GM21529 (cell line): Measurements from ENCODE around the gene SUCLG2.

Experiments used
- ATAC-seq: cut with Tn5 transposase; IDR thresholded peaks from one replicate; pipeline ENCODE4 v1.9.1; 2021; ENCODE audit not compliant: unreplicated experiment

Gene SUCLG2, protein sequence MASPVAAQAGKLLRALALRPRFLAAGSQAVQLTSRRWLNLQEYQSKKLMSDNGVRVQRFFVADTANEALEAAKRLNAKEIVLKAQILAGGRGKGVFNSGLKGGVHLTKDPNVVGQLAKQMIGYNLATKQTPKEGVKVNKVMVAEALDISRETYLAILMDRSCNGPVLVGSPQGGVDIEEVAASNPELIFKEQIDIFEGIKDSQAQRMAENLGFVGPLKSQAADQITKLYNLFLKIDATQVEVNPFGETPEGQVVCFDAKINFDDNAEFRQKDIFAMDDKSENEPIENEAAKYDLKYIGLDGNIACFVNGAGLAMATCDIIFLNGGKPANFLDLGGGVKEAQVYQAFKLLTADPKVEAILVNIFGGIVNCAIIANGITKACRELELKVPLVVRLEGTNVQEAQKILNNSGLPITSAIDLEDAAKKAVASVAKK

DNA sequence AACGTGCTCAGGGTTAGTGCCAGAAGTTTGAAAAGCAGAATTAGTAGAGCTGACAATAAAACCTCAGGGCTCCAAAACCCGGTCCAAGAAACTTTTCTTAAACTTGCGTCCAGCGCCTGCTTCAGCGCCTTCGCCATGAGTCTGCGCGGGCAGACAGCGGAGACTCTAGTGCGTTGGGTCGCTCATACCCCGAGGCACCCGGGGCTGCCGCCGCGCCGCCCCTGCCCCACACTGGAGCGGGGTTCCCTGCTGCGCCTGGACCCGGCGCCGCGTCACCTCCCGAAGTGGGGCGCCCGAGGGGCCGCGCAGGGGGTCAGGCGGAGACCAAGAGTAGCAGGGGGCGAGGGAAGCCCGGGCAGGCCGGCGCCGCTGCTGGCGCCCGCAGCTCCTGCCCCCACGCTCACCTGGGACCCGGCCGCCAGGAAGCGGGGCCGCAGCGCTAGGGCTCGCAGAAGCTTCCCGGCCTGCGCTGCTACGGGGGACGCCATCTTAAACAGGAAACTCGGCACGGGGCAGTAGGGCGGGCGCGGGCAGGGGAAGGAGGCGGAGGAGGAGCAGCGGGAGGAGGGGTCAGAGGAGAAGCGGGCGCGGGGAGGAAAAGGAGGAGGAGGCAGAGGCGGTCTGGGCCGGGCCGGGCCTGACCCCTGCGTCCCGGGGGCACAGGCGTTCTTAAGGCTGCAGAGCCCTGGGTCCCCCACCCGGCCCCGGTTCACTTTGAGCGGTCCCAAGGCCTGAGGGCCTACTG, at the start of gene SUCLG2:
TSS of gene SUCLG2 (minus strand) at position 514 of the 745 bp plus-strand sequence. CDS start at position 488, 26 bp downstream.
- peak; percentile 68 for ATAC-seq

DNA sequence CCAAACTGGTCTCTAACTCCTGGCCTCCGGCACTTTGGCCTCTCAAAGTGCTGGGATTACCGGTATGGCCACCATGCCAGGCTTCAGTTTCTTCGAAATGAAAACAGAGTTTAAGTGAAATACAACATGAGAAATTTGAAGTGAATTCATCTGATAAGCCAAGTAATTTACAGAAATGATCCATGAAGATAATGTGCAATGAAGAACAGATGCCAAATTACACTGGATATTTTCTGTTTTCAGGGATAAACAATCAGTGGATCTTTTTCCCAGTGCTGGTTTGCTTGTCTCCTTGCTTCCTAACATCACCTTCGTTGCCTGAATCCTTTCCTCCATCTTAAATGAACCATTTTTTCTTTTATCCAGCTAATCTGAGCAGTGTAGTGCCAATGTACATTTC, 46.2 kb upstream of the SUCLG2 start:
- ATAC-seq = no peak

DNA sequence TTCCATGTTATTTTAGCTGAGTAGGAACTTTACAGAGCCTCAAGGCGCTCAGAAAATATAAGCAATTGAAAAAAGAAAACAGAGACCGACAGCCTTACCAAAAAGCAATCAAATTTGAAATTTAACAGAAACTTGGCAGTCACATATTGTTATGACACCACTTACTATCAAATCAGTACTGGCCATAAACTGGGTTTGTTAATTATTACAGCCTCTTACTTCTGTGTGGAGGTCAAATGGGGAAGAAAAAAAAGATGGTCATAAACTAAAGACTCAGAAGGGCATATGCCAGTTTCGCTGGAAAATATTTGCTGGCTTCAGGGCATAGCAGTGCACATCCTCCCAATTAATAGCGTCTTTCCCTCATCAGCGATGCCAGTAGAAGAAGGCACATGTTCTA, 45.5 kb upstream of the SUCLG2 start:
- ATAC-seq = no peak

DNA sequence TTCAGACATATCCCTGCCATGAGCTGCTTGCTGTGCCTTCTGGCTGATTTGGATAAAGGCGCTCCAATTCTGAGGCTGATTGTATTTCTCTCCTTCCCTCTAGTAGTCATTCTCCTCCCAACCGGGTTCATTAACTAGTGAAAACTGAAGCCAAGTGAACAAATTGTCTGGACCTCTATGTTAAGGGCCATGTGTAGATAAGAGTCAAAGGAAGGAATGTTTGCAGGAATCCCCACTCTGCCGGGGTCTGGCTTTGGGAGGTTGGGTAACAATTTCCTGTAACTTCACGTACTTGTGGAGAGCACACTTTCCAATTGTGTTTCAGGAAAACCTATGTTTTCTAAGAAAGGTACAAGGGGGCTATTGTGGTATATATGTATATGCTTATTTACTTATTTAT, 38.2 kb upstream of the SUCLG2 start:
- no peak for ATAC-seq

DNA sequence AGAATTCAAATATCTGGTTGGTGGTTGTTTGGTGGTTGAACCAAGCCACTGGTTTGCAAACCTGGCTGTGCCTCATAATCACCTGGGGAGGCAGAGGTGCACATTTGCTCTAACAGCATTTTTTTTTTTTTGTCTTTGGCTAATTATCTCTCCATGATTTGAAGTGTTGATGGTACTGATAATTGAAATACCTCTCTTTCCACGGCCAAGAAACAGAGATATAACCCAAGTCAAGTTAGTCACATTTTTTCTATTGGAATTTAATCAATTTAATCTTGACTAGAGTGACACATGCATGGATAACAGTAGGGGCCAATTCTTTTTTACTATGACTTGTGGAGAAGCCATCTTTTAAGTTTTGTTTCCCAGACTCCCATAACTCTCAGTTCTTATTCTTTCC, 37.5 kb upstream of the SUCLG2 start:
- no peak for ATAC-seq

DNA sequence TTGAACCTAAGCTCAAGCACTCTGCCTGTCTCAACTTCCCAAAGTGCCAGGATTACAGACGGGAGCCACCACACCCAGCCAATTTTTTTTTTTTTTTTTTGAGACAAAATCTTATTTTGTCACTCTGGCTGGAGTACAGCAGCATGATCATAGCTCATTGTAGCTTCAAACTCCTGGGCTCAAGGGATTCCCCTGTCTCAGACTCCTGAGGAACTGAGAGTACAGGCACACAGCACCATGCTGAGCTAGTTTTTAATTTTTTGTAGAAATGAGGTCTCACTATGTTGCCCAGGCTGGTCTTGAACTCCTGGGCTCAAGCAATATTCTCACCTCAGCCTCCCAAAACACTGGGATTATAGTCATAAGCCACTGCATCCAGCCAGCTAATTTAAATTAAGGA, 36.8 kb upstream of the SUCLG2 start:
- peak; percentile 57 for ATAC-seq

DNA sequence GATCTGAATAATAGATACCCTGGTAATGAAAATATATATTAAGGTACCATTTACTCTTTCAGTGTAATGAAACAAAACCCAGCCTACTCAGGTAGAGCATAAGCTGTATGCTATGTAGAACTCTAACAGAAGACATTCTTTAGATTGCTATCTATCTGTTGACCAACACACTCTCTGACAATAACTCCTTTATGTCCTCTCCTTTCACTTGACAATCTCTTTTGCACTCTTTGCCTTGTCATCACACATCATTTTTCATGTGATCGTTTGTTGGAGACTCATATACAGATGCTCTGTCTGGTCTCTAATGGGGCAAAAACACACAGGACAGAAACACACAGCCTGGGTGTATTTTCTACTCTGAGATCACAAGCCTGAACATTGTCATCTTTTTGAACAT, 35.4 kb upstream of the SUCLG2 start:
- ATAC-seq = no peak

DNA sequence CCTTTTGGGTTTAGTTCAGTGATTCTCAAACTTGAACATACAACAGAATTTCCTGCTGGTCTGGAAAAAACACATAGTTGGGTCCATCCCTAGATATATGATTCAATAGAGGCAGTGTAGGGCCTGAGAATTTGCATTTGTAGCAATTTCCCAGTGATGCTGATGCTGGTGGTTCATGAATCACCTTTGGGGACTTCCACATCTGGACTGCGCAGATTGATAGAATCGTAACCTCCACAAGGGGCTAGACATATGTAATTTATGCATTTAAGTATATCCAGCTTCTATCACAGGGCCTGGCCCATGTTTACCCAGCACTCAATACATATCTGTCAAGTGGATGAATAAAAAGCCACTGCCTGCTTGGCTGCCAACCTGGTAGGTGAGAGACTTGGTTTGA, 33.8 kb upstream of the SUCLG2 start:
- no peak for ATAC-seq

DNA sequence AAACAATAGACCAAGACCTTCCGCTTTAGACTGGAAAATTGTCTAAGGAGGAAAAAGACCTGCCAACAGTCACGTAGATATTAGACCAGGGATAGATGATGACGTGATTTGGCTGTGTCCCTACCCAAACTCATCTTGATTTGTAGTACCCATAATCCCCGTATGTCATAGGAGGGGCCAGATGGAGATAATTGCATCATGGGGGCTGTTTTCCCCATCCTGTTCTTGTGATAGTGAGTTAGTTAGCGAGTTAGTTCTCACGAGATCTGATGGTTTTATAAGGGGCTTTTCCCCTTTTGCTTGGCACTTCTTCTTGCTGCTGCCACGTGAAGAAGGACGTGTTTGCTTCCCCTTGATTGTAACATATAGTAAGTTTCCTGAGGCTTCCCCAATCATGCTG, 31.7 kb upstream of the SUCLG2 start:
- no peak for ATAC-seq

DNA sequence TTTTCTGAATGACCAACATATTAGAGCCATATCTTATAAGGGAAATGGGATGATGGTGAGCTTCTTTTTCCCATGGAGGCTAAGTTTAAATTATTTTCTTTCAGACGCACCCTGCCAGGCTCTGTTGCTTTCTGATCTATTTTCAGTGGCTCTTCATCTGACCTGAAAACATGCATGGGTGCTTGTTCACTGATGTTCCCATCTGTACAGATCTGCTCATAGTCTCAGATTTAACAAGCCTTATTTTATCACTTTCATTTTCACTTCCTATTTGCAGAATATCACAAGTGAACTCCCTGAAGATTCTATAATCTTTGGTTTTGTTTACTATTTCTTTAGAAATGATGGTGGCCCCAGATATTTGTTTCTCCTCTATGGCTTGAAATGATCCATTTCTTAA, 31.1 kb upstream of the SUCLG2 start:
- ATAC-seq = peak; percentile 99

DNA sequence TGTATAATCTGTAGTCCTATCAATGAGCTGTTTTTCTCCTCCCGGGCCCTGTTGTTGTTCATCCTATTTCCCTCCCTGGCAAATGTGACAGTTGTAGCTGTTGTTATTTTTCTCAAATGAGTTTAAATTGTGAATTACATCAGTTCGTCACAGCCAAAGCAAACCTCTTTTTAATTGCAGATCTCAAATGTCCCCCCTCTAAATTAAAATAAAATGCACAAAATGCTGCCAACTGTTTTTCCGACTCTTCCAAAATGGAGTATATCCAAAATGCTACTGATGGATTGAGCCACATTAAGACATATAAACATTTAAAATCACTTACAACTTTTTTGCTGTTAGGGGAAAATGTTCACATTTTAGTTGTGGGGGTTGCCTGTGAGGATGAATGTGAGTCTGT, 29.8 kb upstream of the SUCLG2 start:
- no peak for ATAC-seq

DNA sequence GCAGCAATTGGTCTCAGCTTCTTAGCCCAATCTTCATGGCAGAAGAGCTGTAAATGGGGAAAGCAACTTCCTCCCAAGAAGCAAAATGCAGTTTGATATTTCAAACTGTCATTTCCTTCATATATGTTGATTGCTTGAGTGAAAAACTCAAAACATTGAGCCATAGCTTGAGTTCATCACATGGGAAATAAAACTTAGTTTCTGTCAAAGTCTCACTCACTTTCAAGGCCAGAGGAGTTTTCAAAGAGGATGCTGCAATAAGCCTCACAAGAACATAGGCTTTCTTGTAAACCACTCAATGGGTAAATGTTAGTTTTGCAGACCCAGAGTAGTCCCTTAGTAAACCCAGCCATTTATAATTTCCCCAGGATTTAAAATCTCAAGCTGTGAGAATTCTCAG, 29.1 kb upstream of the SUCLG2 start:
- no peak for ATAC-seq

DNA sequence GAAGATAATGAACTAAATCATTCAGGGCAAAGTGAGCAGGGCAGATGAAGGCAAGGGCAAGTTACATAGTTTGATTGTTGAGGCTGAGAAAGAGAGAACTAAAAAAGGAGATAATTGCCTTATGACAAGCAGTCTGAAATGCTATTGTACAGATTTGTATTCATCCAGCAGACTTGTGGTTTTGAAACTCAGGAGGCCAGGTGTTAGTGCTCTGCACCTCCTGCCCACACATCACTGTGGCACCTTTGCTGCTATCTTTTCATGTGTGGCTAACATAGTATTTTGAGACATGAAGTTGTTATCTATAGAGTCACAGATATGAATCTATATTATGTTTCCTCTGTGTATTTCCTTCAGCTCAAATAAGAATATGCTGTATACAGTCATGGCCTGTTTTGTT, 24.3 kb upstream of the SUCLG2 start:
- peak; percentile 78 for ATAC-seq

DNA sequence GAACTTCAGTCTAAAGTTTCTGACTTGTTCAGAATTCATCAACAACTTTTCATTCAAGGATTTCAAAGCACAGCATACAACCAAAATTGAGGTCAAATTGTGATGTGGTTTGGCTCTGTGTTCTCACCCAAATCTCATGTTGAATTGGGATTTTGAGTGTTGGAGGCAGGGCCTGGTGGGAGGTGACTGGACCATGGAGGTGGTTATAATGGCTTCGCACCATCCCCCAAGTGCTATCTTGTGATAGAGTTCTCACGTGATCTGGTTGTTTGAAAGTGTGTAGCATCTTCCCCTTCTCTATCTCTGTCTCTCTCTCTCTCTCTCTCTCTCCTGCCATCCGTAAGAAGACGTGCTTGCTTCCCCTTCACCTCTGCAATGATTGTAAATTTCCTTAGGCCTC, 19.6 kb upstream of the SUCLG2 start:
- ATAC-seq = no peak

DNA sequence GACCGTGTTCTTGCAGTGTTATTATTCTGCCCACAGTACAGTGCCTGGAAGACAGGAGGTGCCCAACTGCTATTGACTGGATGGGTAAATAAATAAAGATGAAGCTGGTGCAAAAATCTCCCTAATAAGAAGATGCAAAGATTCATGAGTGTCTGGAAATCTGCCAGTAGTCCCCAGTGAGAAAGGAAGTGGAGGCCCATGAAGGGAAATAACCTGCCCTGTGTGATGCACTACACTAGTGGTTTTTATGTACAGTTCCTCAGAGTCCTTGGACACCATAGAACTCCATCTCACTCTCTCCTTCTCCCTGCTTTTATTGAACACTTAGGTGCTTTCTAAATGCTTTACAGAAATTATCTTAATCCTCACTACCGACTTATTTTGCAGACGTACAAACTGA, 8.3 kb upstream of the SUCLG2 start:
- no peak for ATAC-seq

DNA sequence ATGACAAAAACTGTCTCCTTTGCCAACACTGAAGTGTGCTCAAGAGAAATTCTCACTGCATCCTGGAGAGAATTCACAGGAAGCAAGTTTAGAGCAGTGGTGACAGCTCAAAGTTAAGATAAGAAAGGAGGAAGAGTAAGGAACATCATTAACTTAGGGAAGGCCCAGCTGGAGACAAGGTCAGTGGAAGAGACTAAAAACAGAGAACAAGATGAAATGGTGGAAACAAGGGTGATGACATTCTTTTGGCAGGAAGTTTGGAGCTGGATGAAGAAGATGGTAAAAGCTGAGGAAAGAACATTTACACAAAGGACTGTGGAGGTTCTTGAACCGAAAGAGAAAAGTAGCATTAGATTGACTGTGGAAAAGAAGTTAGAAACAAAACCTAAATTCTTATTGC, 6.7 kb upstream of the SUCLG2 start:
- ATAC-seq = no peak

DNA sequence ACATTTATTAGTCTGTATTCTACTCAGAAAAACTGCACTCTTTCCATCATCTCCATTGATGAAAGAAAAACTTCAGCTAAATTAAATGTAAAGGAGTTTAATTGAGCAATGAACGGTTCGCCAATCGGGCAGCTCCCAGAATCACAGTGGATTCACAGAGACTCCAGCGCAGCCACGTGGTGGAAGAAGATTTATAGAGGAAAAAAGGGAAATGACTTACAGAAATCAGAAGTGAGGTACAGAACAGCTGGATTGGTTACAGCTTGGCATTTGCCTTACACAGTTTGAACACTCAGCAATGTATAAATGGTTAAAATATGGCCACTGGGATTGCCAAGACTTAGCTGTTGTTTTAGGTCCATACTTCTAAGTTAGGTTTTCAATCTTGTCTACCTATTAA, 2.8 kb upstream of the SUCLG2 start:
- no peak for ATAC-seq

DNA sequence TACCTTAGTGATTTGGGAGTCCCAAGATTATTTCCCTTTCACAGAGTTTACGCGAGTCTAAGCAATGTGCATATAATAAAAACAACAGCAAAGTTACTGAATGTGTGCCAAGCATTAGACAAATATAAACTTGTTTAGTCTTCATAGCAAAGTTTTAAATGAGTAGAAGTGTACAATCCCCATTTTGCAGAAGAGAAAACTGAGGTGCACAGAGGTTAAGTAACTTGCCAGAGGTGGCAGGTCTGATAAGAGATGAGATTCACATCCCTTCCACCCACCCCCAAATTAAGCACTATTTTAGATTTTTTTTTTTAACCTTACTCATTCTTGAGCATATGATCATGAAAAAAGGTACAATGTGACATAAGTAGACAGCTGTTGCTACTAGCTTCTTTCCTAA, 2.2 kb upstream of the SUCLG2 start:
- no peak for ATAC-seq

DNA sequence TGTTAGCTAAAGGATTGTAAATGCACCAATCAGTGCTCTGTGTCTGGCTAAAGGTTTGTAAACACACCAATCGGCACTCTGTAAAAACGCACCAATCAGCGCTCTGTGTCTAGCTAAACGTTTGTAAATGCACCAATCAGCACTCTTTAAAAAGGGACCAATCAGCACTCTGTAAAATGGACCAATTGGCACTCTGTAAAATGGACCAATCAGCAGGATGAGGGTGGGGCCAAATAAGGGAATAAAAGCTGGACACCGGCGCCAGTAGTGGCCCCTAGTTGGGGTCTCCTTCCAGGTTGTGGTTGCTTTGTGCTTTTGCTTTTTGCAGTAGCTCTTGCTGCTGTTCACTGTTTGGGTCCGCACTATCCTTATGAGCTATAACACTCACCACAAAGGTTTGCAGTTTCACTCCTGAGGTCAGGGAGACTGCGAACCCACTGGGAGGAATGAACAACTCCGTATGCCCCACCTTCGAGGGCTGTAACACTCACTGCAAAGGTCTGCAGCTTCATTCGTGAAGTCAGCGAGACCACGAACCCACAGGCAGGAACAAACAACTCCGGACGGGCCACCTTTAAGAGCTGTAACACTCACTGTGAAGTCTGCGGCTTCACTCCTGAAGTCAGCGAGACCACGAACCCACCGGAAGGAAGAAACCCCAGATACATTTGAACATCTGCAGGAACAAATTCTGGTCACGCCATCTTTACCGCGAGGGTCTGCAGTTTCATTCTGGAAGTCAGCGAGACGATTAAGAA, 1.1 kb upstream of the SUCLG2 start:
- ATAC-seq = peak; percentile 39

DNA sequence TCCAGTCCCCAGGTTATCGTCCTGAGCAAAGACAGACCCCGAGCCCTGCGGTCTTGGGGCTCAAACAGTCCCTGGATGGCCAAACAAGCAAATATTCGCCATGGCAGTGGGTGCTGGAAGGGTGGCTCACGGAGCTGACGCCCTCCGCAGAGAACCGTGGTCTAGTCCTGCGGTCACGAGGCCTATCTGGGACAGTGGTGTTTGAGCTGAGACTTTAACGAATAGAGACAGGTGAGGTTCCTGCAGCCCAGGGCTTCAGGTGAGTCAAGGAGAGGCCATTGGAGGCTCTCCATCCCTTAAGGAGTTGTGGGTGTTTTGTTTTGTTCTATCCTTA, 399 bp upstream of the SUCLG2 start:
- ATAC-seq = no peak

DNA sequence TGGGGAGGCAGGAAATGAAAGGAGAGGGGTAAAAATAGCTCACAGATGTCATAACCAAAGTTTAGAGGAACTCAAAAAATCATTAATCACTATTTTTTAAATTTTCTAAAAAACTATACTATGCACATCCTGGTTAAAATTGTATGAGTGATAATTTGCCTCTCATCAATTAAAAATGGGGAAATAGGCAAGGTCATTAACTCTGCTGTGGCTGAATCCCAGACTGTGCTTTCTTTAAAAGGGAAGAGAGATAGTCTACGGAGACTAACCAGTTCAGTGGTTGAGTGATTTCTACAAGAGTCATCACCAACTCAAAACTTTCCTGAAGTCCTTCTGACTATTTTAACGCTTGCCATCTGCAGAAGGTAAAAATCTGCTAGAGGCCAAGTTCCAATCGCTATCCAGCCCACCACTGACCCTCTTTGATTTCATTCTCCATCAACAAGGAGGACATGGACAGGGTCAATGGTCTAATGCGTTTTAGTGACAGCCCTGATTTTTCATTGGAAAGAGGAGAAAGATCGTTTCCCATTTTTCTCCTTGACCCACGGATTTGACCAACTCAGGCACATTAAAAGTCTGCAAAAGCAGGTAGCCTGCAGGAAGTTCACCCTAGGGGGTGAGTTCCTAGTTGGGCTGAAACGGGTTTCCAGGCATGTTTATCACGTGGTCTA, 850 bp downstream of the SUCLG2 start:
- ATAC-seq = peak; percentile 22
